HG03175 (cell line): Measurements from ENCODE around the gene SENP5.

Source experiments
- ATAC-seq: cut with Tn5 transposase; IDR thresholded peaks from one replicate; pipeline ENCODE4 v1.9.1; 2021; ENCODE audit warnings: mild to moderate bottlenecking, moderate library complexity; ENCODE audit not compliant: unreplicated experiment

The SENP5 gene

GRCh38 chr3:196886144-196886543, 18.4 kb downstream of the SENP5 start:
- ATAC-seq = no peak

GRCh38 chr3:196889844-196890708, 22.4 kb downstream of the SENP5 start:
- no peak for ATAC-seq

- no peak for ATAC-seq
These were observed 27.0 kb downstream of the SENP5 start for GRCh38 chr3:196894557-196895295.

- ATAC-seq = no peak
These were observed 28.5 kb downstream of the SENP5 start for GRCh38 chr3:196896229-196896628.

- ATAC-seq = no peak
These were observed 34.0 kb downstream of the SENP5 start for GRCh38 chr3:196901768-196902167.

GRCh38 chr3:196902296-196902695, 34.6 kb downstream of the SENP5 start:
- ATAC-seq = no peak

DNA sequence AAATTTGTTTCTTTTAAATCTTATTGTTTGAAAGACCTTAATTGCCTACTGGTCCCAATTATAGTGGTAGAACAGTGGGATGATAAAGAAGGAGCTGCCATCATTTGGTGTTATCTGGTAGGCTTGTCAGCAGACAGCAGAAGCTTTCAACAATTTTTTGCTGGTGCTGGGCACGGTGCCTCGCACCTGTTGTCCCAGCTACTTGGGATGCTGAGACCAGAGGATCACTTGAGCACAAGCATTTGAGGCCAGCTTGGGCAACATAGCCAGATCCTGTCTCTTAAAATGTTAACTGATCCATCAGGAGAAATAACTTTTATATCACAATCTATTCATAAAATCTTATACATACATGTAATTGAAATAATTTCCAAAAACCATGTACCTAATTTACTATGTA, 36.0 kb downstream of the SENP5 start:
- no peak for ATAC-seq

- ATAC-seq = no peak
These were observed 47.1 kb downstream of the SENP5 start for GRCh38 chr3:196914866-196915265.

DNA sequence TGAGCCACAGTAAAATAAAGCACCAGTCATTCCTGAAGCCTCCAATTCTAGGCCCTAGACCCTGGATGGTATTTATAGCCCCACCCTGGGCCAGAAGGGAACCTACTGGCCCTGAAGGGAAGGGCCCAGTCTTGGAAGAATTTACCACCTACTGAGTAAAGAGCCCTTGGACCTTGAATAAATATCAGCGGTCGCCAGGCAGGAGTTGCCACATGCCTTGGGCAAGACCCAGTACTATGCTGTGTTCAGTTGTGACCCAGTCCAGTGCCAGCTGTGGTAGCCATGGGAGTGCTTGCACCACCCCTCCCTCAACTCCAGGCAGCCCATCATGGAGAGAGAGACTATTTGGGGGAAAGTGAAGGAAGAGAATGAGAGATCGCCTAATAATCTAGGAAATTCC, 47.7 kb downstream of the SENP5 start:
- ATAC-seq = no peak

- no peak for ATAC-seq
These were observed 48.5 kb downstream of the SENP5 start for GRCh38 chr3:196916221-196916620.

DNA sequence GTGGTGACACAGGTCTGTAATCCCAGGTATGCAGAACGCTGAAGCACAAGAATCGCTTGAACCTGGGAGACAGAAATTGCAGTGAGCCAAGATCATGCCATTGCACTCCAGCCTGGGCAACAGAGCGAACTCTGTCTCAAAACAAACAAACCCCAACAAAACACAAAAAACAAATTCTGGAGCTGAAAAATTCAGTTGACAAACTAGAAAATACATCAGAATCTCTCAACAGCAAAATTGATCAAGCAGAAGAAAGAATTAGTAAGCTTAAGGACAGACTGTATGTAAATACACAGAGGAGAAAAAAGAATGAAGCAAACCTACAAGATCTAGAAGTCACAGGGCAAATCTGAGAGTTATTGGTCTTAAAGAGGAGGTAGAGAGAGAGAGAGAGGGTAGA, 49.3 kb downstream of the SENP5 start:
- ATAC-seq = no peak

DNA sequence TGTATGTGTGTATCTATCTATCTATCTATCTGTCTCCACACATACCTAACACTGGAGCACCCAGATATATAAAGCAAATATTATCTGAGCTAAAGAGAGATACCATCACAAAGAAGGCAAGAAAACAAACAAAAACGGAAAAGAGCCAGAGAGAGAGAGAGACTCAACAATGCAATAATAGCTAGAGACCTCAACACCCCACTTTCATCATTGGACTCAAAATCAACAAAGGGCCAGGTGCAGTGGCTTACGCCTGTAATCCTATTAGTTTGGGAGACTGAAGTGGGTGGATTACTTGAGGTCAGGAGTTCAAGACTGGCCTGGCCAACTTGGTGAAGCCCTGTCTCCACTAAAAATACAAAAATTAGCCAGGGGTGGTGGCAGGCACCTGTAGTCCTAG, 51.2 kb downstream of the SENP5 start:
- ATAC-seq = no peak

- ATAC-seq = no peak
These were observed 53.0 kb downstream of the SENP5 start for GRCh38 chr3:196920733-196921132.

DNA sequence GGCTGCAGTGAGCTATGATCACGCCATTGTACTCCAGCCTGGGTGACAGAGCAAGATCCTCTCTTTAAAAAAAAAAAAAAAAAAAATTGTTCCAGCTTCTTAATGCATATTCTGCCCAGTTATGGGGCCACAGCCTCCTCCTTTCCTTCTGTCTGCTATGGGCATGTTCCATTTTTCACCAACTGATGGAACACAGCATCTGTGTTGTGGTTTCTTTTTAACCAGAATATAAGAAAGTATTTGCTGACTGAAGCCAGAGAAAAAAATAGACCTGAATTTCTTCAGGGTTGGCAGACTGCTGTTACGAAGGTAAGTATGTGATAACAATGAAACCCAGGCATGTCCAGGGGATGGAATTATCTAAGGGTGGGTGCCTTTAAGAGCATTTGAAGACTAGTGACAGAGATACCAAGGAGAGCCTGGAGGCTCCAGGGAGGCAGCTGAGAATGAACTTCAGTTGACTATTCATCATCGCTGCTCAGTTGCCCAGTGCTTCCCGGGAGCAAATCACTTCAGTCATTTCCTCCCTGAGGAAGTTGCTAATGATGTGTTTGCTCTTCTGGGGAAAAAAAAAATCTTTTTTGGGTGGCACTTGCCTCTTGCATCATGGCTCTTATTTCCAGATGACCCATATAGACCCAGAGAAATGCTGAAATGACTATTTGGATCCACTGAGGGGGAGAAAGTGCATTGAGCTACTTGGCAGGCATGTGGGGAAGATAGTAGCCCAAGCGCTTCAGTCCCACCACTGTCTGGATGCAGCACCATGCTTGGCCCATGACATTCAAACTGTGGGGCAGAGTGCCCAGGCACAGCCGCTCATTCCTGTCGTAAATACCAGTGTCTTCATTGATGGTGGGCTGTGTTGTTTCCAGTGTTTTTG, 60.1 kb downstream of the SENP5 start:
- no peak for ATAC-seq

DNA sequence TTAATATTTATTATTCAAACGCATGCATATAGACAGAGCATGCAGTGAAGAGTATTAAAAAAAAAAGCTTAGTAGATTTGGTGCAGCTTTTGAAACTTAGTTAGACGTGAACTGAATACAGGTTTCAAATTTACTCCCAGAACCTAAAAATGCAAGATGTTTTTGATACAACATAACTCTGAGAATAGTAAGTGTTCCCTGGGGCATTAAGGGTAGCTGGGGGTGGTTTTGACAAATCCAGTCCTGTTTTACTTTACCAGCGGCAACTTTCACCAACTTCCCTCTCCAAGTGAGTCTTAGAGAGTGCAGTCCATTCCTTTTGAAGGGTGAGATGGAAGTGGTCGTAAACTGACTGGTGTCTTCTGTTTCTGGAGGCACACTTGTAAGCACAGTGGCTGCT, 63.4 kb downstream of the SENP5 start:
- no peak for ATAC-seq

DNA sequence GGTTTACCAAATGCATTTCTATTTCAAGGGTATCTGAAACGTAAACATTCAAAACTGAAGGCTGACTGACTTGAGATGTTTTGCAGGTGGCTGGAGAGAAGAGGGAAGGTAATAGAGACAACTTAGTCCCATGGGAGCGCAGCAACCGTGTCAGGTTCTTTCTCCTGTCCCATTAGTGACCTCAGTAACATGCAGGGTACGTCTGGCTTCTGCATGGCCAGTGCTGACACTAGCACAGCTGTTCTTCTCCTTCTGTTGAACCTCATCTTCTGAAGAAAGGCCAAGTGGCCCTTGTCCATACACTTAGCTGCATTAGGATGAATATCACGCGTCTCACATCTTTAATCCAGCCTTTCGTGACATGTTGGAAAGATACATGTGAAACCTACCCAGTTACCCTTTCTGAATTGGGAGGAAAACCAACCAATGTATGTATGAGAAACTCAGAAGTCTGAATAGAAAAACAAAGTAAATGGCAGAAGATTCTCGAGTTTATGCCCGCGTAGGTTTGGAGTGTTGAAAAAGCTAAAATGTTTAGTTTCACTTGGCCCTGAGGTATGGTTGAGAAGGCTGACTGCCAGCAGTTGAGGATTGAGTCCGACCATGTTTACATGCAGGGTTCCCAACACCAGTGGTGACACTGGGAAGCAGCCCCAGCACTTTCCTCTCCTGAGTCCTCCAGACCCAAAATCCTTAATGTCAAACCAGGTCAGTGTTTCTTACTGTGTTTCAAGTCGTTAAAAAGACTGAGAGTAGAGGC, 64.3 kb downstream of the SENP5 start:
- ATAC-seq = no peak

DNA sequence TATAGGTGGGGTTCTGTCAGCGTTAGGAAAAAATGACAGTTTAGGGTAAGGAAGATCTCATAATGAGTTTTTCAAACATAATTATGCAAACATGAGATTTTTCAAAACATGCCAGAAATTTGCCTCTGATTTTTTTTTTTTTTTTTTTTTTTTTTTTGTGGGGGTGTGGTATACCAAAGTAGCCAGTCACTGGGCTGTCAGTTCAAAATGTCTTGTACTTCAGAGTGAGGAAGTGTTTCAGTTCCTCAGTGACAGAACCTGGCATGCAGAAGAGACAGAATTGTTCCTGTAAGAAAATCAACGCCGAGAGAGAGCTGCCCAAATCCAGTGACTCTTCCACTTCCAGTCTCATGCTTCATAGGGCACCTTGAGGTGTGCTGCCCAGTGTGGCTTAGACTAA, 64.9 kb downstream of the SENP5 start:
- ATAC-seq = no peak

- ATAC-seq = no peak
These were observed 68.6 kb downstream of the SENP5 start for GRCh38 chr3:196936288-196936687.

- no peak for ATAC-seq
These were observed 70.4 kb downstream of the SENP5 start for GRCh38 chr3:196938124-196938523.

DNA sequence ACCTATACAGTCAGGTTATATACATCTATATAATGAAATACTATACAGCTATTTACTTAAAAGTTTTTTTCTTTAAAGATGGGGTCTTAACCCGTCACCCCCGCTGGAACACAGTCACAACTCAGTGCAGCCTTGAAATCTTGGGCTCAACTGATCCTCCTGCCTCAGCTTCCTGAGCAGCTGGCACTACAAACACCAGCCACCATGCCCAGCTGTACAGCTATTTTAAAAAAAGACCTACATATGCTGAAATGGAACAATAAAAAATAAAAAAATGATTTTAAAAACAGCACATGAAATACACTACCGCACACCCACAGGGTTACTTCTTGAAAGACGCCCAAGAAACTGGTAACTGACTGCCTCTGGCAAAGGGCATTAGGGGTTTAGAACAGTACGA, 70.9 kb downstream of the SENP5 start:
- ATAC-seq = no peak
